DOHH2 (cell line): ENCODE data around the gene NDFIP1.

ENCODE experiments used
- EZH2phosphoT487 ChIP-seq: fragments of 200-600 bp; sonication (generic); IDR thresholded peaks from 2 replicates; pipeline ENCODE4 v1.6.1; 2017; ENCODE audit warnings: borderline replicate concordance, mild to moderate bottlenecking, antibody characterized with exemption, low read length, moderate library complexity, mixed read lengths
- TF ChIP-seq, protein P1 (sequence below): fragments of 200-600 bp; sonication (generic); IDR thresholded peaks from one replicate; pipeline ENCODE4 v1.5.1; 2014; ENCODE audit warnings: antibody characterized with exemption, mild to moderate bottlenecking, low read depth, low read length; ENCODE audit not compliant: poor library complexity, severe bottlenecking

DNA sequence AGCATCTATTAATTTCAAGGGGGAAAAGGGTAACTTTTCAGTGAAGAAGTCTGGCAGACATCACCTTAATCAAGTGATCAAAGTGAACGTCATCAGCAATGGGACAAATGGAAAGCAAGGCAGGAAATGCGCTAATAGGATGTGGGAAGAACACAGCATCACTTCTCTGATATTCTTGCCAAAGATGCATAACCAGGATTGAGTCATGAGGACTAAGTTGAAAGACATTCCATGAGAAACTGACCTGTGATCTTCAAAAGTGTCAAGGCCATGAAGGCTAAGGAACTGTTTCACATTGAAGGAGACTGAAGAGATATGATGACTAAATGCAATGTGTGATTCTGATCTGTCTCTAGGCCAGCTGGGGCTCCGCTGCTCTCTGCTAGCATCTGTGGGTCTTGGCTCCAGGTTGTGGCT lies 92.9 kb downstream of the NDFIP1 start:
- TF ChIP-seq, protein P1, sequence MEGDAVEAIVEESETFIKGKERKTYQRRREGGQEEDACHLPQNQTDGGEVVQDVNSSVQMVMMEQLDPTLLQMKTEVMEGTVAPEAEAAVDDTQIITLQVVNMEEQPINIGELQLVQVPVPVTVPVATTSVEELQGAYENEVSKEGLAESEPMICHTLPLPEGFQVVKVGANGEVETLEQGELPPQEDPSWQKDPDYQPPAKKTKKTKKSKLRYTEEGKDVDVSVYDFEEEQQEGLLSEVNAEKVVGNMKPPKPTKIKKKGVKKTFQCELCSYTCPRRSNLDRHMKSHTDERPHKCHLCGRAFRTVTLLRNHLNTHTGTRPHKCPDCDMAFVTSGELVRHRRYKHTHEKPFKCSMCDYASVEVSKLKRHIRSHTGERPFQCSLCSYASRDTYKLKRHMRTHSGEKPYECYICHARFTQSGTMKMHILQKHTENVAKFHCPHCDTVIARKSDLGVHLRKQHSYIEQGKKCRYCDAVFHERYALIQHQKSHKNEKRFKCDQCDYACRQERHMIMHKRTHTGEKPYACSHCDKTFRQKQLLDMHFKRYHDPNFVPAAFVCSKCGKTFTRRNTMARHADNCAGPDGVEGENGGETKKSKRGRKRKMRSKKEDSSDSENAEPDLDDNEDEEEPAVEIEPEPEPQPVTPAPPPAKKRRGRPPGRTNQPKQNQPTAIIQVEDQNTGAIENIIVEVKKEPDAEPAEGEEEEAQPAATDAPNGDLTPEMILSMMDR = no peak
- TF ChIP-seq EZH2phosphoT487 = no peak
